HepG2 (cell line): ENCODE measurements around the gene ITLN2. TPM values are rescaled to one million over a fixed set of nuclear protein-coding genes. Genes with fewer than 3 reads are reported as not detected.

ENCODE experiments used
- ATAC-seq: fragments of 200-7000 bp; cut with Tn5 transposase; 3 replicates; pipeline ENCODE4 v1.9.1; 2020; ENCODE audit warnings: mild to moderate bottlenecking, moderate library complexity
- BruUV-seq: library from RNA; stranded (reverse); fragments of 400-500 nt; replicated peaks from 2 replicates; lab custom pipeline; 2021; lab: Mats Ljungman, UMichigan
- CTCF ChIA-PET: fragments of 300-600 bp; formaldehyde crosslinking; extraction: SDS; loops from one replicate; lab custom pipeline; 2021; ENCODE audit warnings: low total read pairs, inconsistent platforms, low intra/inter-chr PET ratio; lab: Yijun Ruan, JAX
- POLR2A ChIA-PET: fragments of 350-600 bp; sonication (Branson Sonifier 250); formaldehyde crosslinking; loops from one replicate; lab custom pipeline; 2020; ENCODE audit warnings: antibody characterized with exemption, inconsistent platforms; lab: Yijun Ruan, JAX
- DNase-seq: peaks from one replicate; pipeline ENCODE4 v3.0.0-alpha.2; 2015; ENCODE audit warnings: low spot score
- FAIRE-seq: peaks from 3 replicates; lab custom pipeline; 2011; peaks lifted over from hg19 to GRCh38; lab: Jason Lieb, UNC
- H2AFZ ChIP-seq: one replicate; pipeline ENCODE4 v1.6.1; 2011; ENCODE audit warnings: low read length, inconsistent platforms
- H3K27ac ChIP-seq: fragments of 300-600 bp; 3 replicates; pipeline ENCODE4 v1.8.0; 2011; ENCODE audit warnings: mixed run types, mild to moderate bottlenecking, mixed read lengths, low read length, inconsistent platforms; ENCODE audit not compliant: insufficient read depth; ENCODE audit errors: extremely low read length
- H3K27me3 ChIP-seq, 2 experiments: fragments of 200-600 bp in 1 of 2; 2 replicates in 1 of 2; 3 replicates in 1 of 2; pipeline versions ENCODE4 v1.6.0 to v1.8.0; 2011; ENCODE audit warnings: low read length in 2 of 2, mild to moderate bottlenecking in 2 of 2, moderate library complexity in 2 of 2, inconsistent platforms in 1 of 2; ENCODE audit not compliant: insufficient read depth in 2 of 2, control insufficient read depth in 1 of 2
- H3K36me3 ChIP-seq, 2 experiments: fragments of 200-600 bp in 1 of 2; replicated peaks in 1 of 2; 2 replicates in 1 of 2; 3 replicates in 1 of 2; pipeline versions ENCODE4 v1.5.1 to v1.8.0; 2011; ENCODE audit warnings: low read length in 2 of 2, inconsistent platforms in 1 of 2; ENCODE audit not compliant: insufficient read depth in 2 of 2, control insufficient read depth in 1 of 2
- H3K4me1 ChIP-seq: 2 replicates; pipeline ENCODE4 v1.5.1; 2012; ENCODE audit warnings: low read length, inconsistent platforms; ENCODE audit not compliant: insufficient read depth
- H3K4me2 ChIP-seq: 2 replicates; pipeline ENCODE4 v1.6.0; 2011; ENCODE audit warnings: low read depth, low read length, inconsistent platforms
- H3K4me3 ChIP-seq, 3 experiments: fragments of 200-600 bp in 1 of 3; sonication (generic), shearing (Covaris generic) in 1 of 3; replicated peaks in 1 of 3; 2 replicates each; pipeline ENCODE4 v1.5.1; 2011 to 2016; ENCODE audit warnings: low read length in 3 of 3, inconsistent platforms in 2 of 3, low read depth in 2 of 3, mild to moderate bottlenecking in 2 of 3, control low read depth in 1 of 3, mixed read lengths in 1 of 3; ENCODE audit not compliant: insufficient read depth in 1 of 3
- H3K79me2 ChIP-seq: one replicate; pipeline ENCODE4 v1.6.1; 2011; ENCODE audit warnings: low read length, inconsistent platforms; ENCODE audit not compliant: insufficient read depth
- H3K9ac ChIP-seq: 2 replicates; pipeline ENCODE4 v1.6.0; 2011; ENCODE audit warnings: mild to moderate bottlenecking, low read depth, low read length, inconsistent platforms; ENCODE audit not compliant: insufficient read depth
- H3K9me3 ChIP-seq: 2 replicates; pipeline ENCODE4 v1.5.1; 2012; ENCODE audit warnings: mild to moderate bottlenecking, low read length
- H4K20me1 ChIP-seq: 2 replicates; pipeline ENCODE4 v1.6.0; 2011; ENCODE audit warnings: inconsistent platforms, mild to moderate bottlenecking, low read length, moderate library complexity; ENCODE audit not compliant: insufficient read depth
- BRD4 ChIP-seq: sonication (generic); formaldehyde crosslinking; IDR thresholded peaks from 2 replicates; pipeline ENCODE4 v1.4.0; 2020; ENCODE audit warnings: missing genetic modification reagents
- CEBPG ChIP-seq: IDR thresholded peaks from 2 replicates; pipeline ENCODE4 v1.6.1; 2016
- HDAC6 ChIP-seq: fragments of 200-600 bp; sonication (generic); IDR thresholded peaks from 2 replicates; pipeline ENCODE4 v1.7.0; 2017; ENCODE audit warnings: mild to moderate bottlenecking, antibody characterized with exemption, low read length, low read depth
- MAFF ChIP-seq: IDR thresholded peaks from 2 replicates; pipeline ENCODE4 v1.6.1; 2011; ENCODE audit warnings: low read depth, low read length, improper control_type of control experiment
- MIXL1 ChIP-seq: IDR thresholded peaks from 2 replicates; pipeline ENCODE4 v1.6.1; 2016
- RFXAP ChIP-seq: sonication (generic); formaldehyde crosslinking; IDR thresholded peaks from 2 replicates; pipeline ENCODE4 v1.4.0; 2020; ENCODE audit warnings: missing genetic modification reagents, borderline replicate concordance
- STAG1 ChIP-seq: sonication (generic); formaldehyde crosslinking; IDR thresholded peaks from 2 replicates; pipeline ENCODE4 v1.4.0; 2020; ENCODE audit warnings: missing genetic modification reagents
- YY1 ChIP-seq: IDR thresholded peaks from 2 replicates; pipeline ENCODE4 v1.6.1; 2011; ENCODE audit warnings: low read length, low read depth, moderate library complexity, mild to moderate bottlenecking; ENCODE audit not compliant: insufficient read depth, insufficient replicate concordance
- ZNF136 ChIP-seq: sonication (generic); formaldehyde crosslinking; IDR thresholded peaks from 2 replicates; pipeline ENCODE4 v1.8.1; 2022; ENCODE audit warnings: low read depth, mild to moderate bottlenecking, moderate library complexity, missing genetic modification reagents
- ZNF143 ChIP-seq: sonication (generic); formaldehyde crosslinking; IDR thresholded peaks from 2 replicates; pipeline ENCODE4 v1.4.0; 2020; ENCODE audit warnings: missing genetic modification reagents
- ZNF333 ChIP-seq: sonication (generic); formaldehyde crosslinking; IDR thresholded peaks from 2 replicates; pipeline ENCODE4 v1.4.0; 2020; ENCODE audit warnings: mild to moderate bottlenecking, missing genetic modification reagents, borderline replicate concordance
- ZNF383 ChIP-seq: sonication (generic); formaldehyde crosslinking; IDR thresholded peaks from 2 replicates; pipeline ENCODE4 v1.4.0; 2020; ENCODE audit warnings: missing genetic modification reagents, mild to moderate bottlenecking, borderline replicate concordance
- ZNF550 ChIP-seq: sonication (generic); formaldehyde crosslinking; IDR thresholded peaks from 2 replicates; pipeline ENCODE4 v1.4.0; 2020; ENCODE audit warnings: mild to moderate bottlenecking, missing genetic modification reagents, borderline replicate concordance
- ZNF772 ChIP-seq: sonication (generic); formaldehyde crosslinking; IDR thresholded peaks from 2 replicates; pipeline ENCODE4 v1.5.0; 2020; ENCODE audit warnings: mild to moderate bottlenecking, missing genetic modification reagents
- WGBS: methylation state at CpG from one replicate; pipeline ENCODE4 v1.1.6; 2017; ENCODE audit warnings: low lambda C conversion rate; 5-methylcytosine and 5-hydroxymethylcytosine counted together
- in situ Hi-C: cut with HindIII; loops from 2 replicates; pipeline ENCODE4 v1.10.0; 2017; ENCODE audit warnings: low pct_unique_long_range_greater_than_20kb; ENCODE audit not compliant: extremely low pct_ligation_motif_present
- intact Hi-C: fragments of 100-400 bp; cut with micrococcal nuclease; formaldehyde crosslinking; loops from one replicate; pipeline ENCODE4 v1.10.0; 2022; ENCODE audit not compliant: unreplicated experiment
- polyA plus RNA-seq, 8 experiments: library from polyadenylated mRNA; depleted of rRNA in 3 of 8; stranded (reverse) in 7 of 8; unstranded in 1 of 8; fragments of >200 nt; fragmentation: Illumina TruSeq in 4 of 8; extraction: Trizol in 4 of 8; gene quantifications; 2 replicates each; pipeline versions ENCODE4 v1.2.1 to v1.2.3, GENCODE V29; 2011 to 2016; ENCODE audit warnings: low read depth in 4 of 8, missing spikeins in 1 of 8, mixed read lengths in 1 of 8; ENCODE audit not compliant: insufficient read depth in 1 of 8
- total RNA-seq, 5 experiments: library from RNA; depleted of rRNA; stranded (reverse); fragments of >200 nt; fragmentation: Illumina TruSeq; extraction: Trizol; gene quantifications; 2 replicates each; pipeline ENCODE4 v1.2.3, GENCODE V29; 2016; ENCODE audit warnings: low read depth in 1 of 5
- TF ChIP-seq, protein P1 (sequence below): sonication (generic); formaldehyde crosslinking; IDR thresholded peaks from 2 replicates; pipeline ENCODE4 v1.5.0; 2020; ENCODE audit warnings: mild to moderate bottlenecking, missing genetic modification reagents
- TF ChIP-seq, protein P2 (sequence below): sonication (generic); formaldehyde crosslinking; IDR thresholded peaks from 2 replicates; pipeline ENCODE4 v1.4.0; 2020; ENCODE audit warnings: missing genetic modification reagents, mild to moderate bottlenecking, borderline replicate concordance
- TF ChIP-seq, protein P3 (sequence below): sonication (generic); formaldehyde crosslinking; IDR thresholded peaks from 2 replicates; pipeline ENCODE4 v1.4.0; 2020; ENCODE audit warnings: missing genetic modification reagents, borderline replicate concordance
- TF ChIP-seq, protein P4 (sequence below): sonication (generic); formaldehyde crosslinking; IDR thresholded peaks from 2 replicates; pipeline ENCODE4 v1.4.0; 2020; ENCODE audit warnings: mild to moderate bottlenecking, missing genetic modification reagents

Gene ITLN2
- total and polyA plus RNA-seq, 2 of the 13 experiments (the other 11 are each of a cell fraction or from before 2014, with no cell fraction given) = not detected

DNA sequence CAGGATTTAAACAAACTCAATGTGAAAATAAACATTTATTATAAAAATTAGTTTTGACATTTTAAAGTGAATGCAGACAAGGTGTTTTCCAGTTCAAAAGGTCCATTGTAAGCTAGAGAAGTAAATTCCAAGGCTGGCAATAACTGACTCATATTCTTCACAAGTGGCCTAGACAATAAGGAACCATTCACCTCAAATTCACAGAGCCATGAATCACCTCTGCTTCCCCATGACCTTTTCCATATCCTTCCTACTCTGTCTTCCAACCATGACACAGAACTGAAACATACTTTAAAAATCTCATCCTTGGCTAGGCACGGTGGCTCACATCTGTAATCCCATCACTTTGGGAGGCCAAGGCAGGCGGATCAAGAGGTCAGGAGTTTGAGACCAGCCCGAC is 41.6 kb upstream of the ITLN2 start:
- H3K9ac ChIP-seq = no peak overlapping the region
- TF ChIP-seq, protein P1, sequence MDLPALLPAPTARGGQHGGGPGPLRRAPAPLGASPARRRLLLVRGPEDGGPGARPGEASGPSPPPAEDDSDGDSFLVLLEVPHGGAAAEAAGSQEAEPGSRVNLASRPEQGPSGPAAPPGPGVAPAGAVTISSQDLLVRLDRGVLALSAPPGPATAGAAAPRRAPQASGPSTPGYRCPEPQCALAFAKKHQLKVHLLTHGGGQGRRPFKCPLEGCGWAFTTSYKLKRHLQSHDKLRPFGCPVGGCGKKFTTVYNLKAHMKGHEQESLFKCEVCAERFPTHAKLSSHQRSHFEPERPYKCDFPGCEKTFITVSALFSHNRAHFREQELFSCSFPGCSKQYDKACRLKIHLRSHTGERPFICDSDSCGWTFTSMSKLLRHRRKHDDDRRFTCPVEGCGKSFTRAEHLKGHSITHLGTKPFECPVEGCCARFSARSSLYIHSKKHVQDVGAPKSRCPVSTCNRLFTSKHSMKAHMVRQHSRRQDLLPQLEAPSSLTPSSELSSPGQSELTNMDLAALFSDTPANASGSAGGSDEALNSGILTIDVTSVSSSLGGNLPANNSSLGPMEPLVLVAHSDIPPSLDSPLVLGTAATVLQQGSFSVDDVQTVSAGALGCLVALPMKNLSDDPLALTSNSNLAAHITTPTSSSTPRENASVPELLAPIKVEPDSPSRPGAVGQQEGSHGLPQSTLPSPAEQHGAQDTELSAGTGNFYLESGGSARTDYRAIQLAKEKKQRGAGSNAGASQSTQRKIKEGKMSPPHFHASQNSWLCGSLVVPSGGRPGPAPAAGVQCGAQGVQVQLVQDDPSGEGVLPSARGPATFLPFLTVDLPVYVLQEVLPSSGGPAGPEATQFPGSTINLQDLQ = no peak
- TF ChIP-seq BRD4 (CRISPR knock-in tag) (no peak), ZNF383 (CRISPR knock-in tag) (no peak), ZNF333 (no peak), MIXL1 (CRISPR knock-in tag) (no peak), CEBPG (no peak), HDAC6 (no peak), ZNF136 (CRISPR knock-in tag) (no peak), ZNF143 (CRISPR knock-in tag) (no peak), YY1 (no peak), ZNF550 (CRISPR knock-in tag) (no peak), MAFF (no peak), STAG1 (CRISPR knock-in tag) (no peak), RFXAP (CRISPR knock-in tag) (no peak), ZNF772 (CRISPR knock-in tag) (no peak)
- TF ChIP-seq, protein P2, sequence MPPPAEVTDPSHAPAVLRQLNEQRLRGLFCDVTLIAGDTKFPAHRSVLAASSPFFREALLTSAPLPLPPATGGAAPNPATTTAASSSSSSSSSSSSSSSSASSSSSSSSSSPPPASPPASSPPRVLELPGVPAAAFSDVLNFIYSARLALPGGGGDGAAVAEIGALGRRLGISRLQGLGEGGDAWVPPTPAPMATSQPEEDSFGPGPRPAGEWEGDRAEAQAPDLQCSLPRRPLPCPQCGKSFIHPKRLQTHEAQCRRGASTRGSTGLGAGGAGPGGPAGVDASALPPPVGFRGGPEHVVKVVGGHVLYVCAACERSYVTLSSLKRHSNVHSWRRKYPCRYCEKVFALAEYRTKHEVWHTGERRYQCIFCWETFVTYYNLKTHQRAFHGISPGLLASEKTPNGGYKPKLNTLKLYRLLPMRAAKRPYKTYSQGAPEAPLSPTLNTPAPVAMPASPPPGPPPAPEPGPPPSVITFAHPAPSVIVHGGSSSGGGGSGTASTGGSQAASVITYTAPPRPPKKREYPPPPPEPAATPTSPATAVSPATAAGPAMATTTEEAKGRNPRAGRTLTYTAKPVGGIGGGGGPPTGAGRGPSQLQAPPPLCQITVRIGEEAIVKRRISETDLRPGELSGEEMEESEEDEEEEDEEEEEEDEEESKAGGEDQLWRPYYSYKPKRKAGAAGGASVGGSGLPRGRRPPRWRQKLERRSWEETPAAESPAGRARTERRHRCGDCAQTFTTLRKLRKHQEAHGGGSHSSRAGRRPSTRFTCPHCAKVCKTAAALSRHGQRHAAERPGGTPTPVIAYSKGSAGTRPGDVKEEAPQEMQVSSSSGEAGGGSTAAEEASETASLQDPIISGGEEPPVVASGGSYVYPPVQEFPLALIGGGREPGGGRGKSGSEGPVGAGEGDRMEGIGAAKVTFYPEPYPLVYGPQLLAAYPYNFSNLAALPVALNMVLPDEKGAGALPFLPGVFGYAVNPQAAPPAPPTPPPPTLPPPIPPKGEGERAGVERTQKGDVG = no peak
- TF ChIP-seq, protein P3, sequence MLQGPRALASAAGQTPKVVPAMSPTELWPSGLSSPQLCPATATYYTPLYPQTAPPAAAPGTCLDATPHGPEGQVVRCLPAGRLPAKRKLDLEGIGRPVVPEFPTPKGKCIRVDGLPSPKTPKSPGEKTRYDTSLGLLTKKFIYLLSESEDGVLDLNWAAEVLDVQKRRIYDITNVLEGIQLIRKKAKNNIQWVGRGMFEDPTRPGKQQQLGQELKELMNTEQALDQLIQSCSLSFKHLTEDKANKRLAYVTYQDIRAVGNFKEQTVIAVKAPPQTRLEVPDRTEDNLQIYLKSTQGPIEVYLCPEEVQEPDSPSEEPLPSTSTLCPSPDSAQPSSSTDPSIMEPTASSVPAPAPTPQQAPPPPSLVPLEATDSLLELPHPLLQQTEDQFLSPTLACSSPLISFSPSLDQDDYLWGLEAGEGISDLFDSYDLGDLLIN (CRISPR knock-in tag) = no peak
- TF ChIP-seq, protein P4, sequence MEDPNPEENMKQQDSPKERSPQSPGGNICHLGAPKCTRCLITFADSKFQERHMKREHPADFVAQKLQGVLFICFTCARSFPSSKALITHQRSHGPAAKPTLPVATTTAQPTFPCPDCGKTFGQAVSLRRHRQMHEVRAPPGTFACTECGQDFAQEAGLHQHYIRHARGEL (CRISPR knock-in tag) = no peak
- intact Hi-C loops = loop anchor here (2.0 to 10.0 kb wide), 3 partner anchors 49 to 139 kb away; partner anchors contain the start of genes DEDD and USF1
- no TSS peak for BruUV-seq
- H3K27me3 ChIP-seq = no peaks in the 10 kb centered on the region
- WGBS = 92% methylated on average over 3 of the region's 3 CpGs
- H3K4me3 ChIP-seq = no peak overlapping the region
- FAIRE-seq = no peak
- CTCF ChIA-PET = interaction anchor here (0.9 to 1.9 kb wide), 2 partner anchors 25 to 76 kb away, joined by 4 to 6 read pairs; partner anchors contain the start of gene F11R
- H3K27ac ChIP-seq = no peak overlapping the region
- H3K36me3 ChIP-seq = peaks cover 21 to 31% of the 10 kb centered on the region in 2 experiments; a peak in 4 of 5 replicates
- H3K79me2 ChIP-seq = no peaks in the 10 kb centered on the region
- no peak for ATAC-seq
- POLR2A ChIA-PET = no interaction called here
- no peaks in the 10 kb centered on the region for H4K20me1 ChIP-seq
- no peaks in the 10 kb centered on the region for H3K9me3 ChIP-seq
- DNase-seq = no peak
- in situ Hi-C loops = loop anchor here (10.0 kb wide), 1 partner anchor 99 kb away; the partner anchor contains the start of gene KLHDC9
- H2AFZ ChIP-seq = no peak overlapping the region
- H3K4me2 ChIP-seq = no peak overlapping the region
- peaks cover 11% of the 10 kb centered on the region for H3K4me1 ChIP-seq
